Trophoblast cell (in vitro differentiated cells and primary cell): ENCODE measurements around the gene SRPK2.
"Not testable (repeated sequence)": the region's sequence is repeated elsewhere in the genome, so short reads cannot be mapped to it uniquely, and the experiment has no call there.

ENCODE experiments used
- DNase-seq, 2 donors: peaks; one replicate each; pipeline ENCODE4 v3.0.0-alpha.2; 2016
- H2AFZ ChIP-seq: 2 replicates; pipeline ENCODE4 v1.6.1; 2013; ENCODE audit warnings: low read length, moderate library complexity, mild to moderate bottlenecking; ENCODE audit not compliant: insufficient read depth, poor library complexity
- H2AK5ac ChIP-seq: 2 replicates; pipeline ENCODE4 v1.6.1; 2013; ENCODE audit warnings: mild to moderate bottlenecking, low read length
- H2BK120ac ChIP-seq: 2 replicates; pipeline ENCODE4 v1.6.1; 2013; ENCODE audit warnings: low read length, mild to moderate bottlenecking, moderate library complexity; ENCODE audit not compliant: insufficient read depth, poor library complexity
- H2BK12ac ChIP-seq: 2 replicates; pipeline ENCODE4 v1.6.1; 2013; ENCODE audit warnings: mild to moderate bottlenecking, low read length, moderate library complexity
- H2BK5ac ChIP-seq: 2 replicates; pipeline ENCODE4 v1.6.1; 2013; ENCODE audit warnings: low read length, low read depth, moderate library complexity, mild to moderate bottlenecking; ENCODE audit not compliant: poor library complexity
- H3K14ac ChIP-seq: 2 replicates; pipeline ENCODE4 v1.6.1; 2013; ENCODE audit warnings: mild to moderate bottlenecking, low read length
- H3K18ac ChIP-seq: 2 replicates; pipeline ENCODE4 v1.6.1; 2013; ENCODE audit warnings: mild to moderate bottlenecking, low read length
- H3K23ac ChIP-seq: 2 replicates; pipeline ENCODE4 v1.6.1; 2013; ENCODE audit warnings: low read length
- H3K27ac ChIP-seq: 2 replicates; pipeline ENCODE4 v1.5.1; 2013; ENCODE audit warnings: low read depth, mild to moderate bottlenecking, inconsistent platforms, low read length, moderate library complexity
- H3K27me3 ChIP-seq: 2 replicates; pipeline ENCODE4 v1.6.1; 2013; ENCODE audit warnings: inconsistent platforms, mild to moderate bottlenecking, low read length, moderate library complexity; ENCODE audit not compliant: insufficient read depth
- H3K36me3 ChIP-seq, 2 experiments: 1 replicate in 1 of 2; 2 replicates in 1 of 2; pipeline ENCODE4 v1.6.1; 2013; ENCODE audit warnings: low read length in 2 of 2, mild to moderate bottlenecking in 2 of 2, moderate library complexity in 1 of 2; ENCODE audit not compliant: insufficient read depth in 2 of 2, control insufficient read depth in 1 of 2
- H3K4ac ChIP-seq: 2 replicates; pipeline ENCODE4 v1.6.1; 2013; ENCODE audit warnings: low read depth, mild to moderate bottlenecking, low read length, moderate library complexity
- H3K4me1 ChIP-seq, 2 experiments: 1 replicate in 1 of 2; 2 replicates in 1 of 2; pipeline ENCODE4 v1.6.1; 2013; ENCODE audit warnings: low read length in 2 of 2, mild to moderate bottlenecking in 2 of 2, moderate library complexity in 1 of 2; ENCODE audit not compliant: insufficient read depth in 2 of 2, control insufficient read depth in 1 of 2
- H3K4me2 ChIP-seq: 2 replicates; pipeline ENCODE4 v1.6.1; 2013; ENCODE audit warnings: inconsistent platforms, mild to moderate bottlenecking, low read length, moderate library complexity
- H3K4me3 ChIP-seq: 2 replicates; pipeline ENCODE4 v1.5.1; 2013; ENCODE audit warnings: mild to moderate bottlenecking, low read depth, low read length, inconsistent platforms
- H3K79me1 ChIP-seq: one replicate; pipeline ENCODE4 v1.6.1; 2013; ENCODE audit warnings: low read length
- H3K79me2 ChIP-seq: 2 replicates; pipeline ENCODE4 v1.6.1; 2013; ENCODE audit warnings: low read length, mild to moderate bottlenecking; ENCODE audit not compliant: control insufficient read depth, insufficient read depth, poor library complexity
- H3K9ac ChIP-seq: 2 replicates; pipeline ENCODE4 v1.6.1; 2013; ENCODE audit warnings: mild to moderate bottlenecking, low read length
- H3K9me3 ChIP-seq: 2 replicates; pipeline ENCODE4 v1.6.1; 2013; ENCODE audit warnings: low read depth, mild to moderate bottlenecking, control low read depth, inconsistent platforms, low read length; ENCODE audit not compliant: insufficient read depth
- H4K12ac ChIP-seq: 2 replicates; pipeline ENCODE4 v1.6.1; 2013; ENCODE audit warnings: low read depth, mild to moderate bottlenecking, low read length, moderate library complexity
- H4K8ac ChIP-seq: 2 replicates; pipeline ENCODE4 v1.6.1; 2013; ENCODE audit warnings: low read depth, mild to moderate bottlenecking, low read length, moderate library complexity
- H4K91ac ChIP-seq: one replicate; pipeline ENCODE4 v1.6.1; 2013; ENCODE audit warnings: low read depth, mild to moderate bottlenecking, low read length, moderate library complexity
- WGBS: extraction: QIAGEN DNeasy Blood & Tissue Kit; methylation state at CpG from one replicate; pipeline ENCODE4 v1.1.7; 2013; ENCODE audit warnings: missing lambda C conversion rate; ENCODE audit not compliant: insufficient read length, insufficient coverage; ENCODE audit errors: extremely low coverage; 5-methylcytosine and 5-hydroxymethylcytosine counted together

SRPK2 gene

GRCh38 chr7:105363657-105364056 lies 25.1 kb downstream of the SRPK2 start:
- not testable (repeated sequence) for H2BK120ac ChIP-seq, H2AFZ ChIP-seq, H3K4me3 ChIP-seq, H4K8ac ChIP-seq, H4K91ac ChIP-seq, H3K9ac ChIP-seq, H3K79me1 ChIP-seq, H3K36me3 ChIP-seq, H3K27me3 ChIP-seq, H3K4me1 ChIP-seq, H3K23ac ChIP-seq, H3K18ac ChIP-seq, H3K4me2 ChIP-seq, H3K4ac ChIP-seq, H4K12ac ChIP-seq, H2AK5ac ChIP-seq, H3K9me3 ChIP-seq, H2BK12ac ChIP-seq, DNase-seq, H2BK5ac ChIP-seq, H3K14ac ChIP-seq, H3K79me2 ChIP-seq, H3K27ac ChIP-seq
- no CpG with 5 or more reads among the region's 6 CpGs for WGBS

- not testable (repeated sequence) for H3K4me1 ChIP-seq, H2BK120ac ChIP-seq, H3K36me3 ChIP-seq, H3K4me3 ChIP-seq, H3K23ac ChIP-seq, H3K4me2 ChIP-seq, H3K27ac ChIP-seq, H4K91ac ChIP-seq, H3K9ac ChIP-seq, H2AK5ac ChIP-seq, H3K18ac ChIP-seq, H3K27me3 ChIP-seq, H4K12ac ChIP-seq, H4K8ac ChIP-seq, H3K4ac ChIP-seq, H2BK5ac ChIP-seq, H2BK12ac ChIP-seq, H3K9me3 ChIP-seq, DNase-seq, H3K79me1 ChIP-seq, H3K14ac ChIP-seq, H2AFZ ChIP-seq, H3K79me2 ChIP-seq
- no CpG with 5 or more reads among the region's 5 CpGs for WGBS
These were observed 26.0 kb downstream of the SRPK2 start for GRCh38 chr7:105362685-105363084.

- H3K14ac ChIP-seq, H3K36me3 ChIP-seq, H3K27me3 ChIP-seq, H3K4me2 ChIP-seq, H3K79me2 ChIP-seq, H3K9ac ChIP-seq, H2AK5ac ChIP-seq, H3K79me1 ChIP-seq, H3K23ac ChIP-seq, H3K4ac ChIP-seq, H2BK12ac ChIP-seq, H4K91ac ChIP-seq, H4K12ac ChIP-seq, H3K4me1 ChIP-seq, H2AFZ ChIP-seq, DNase-seq, H3K18ac ChIP-seq, H3K4me3 ChIP-seq, H2BK120ac ChIP-seq, H4K8ac ChIP-seq, H3K9me3 ChIP-seq, H3K27ac ChIP-seq, H2BK5ac ChIP-seq: not testable (repeated sequence)
- WGBS = no CpG with 5 or more reads among the region's 8 CpGs
These were observed 26.7 kb downstream of the SRPK2 start for GRCh38 chr7:105361995-105362394.

GRCh38 chr7:105360149-105360548 lies 28.6 kb downstream of the SRPK2 start:
- H3K79me2 ChIP-seq, H3K27ac ChIP-seq, H3K79me1 ChIP-seq, H3K9me3 ChIP-seq, DNase-seq, H3K4me2 ChIP-seq, H4K8ac ChIP-seq, H3K9ac ChIP-seq, H2AFZ ChIP-seq, H3K36me3 ChIP-seq, H2BK120ac ChIP-seq, H4K12ac ChIP-seq, H2BK5ac ChIP-seq, H3K4me3 ChIP-seq, H2AK5ac ChIP-seq, H4K91ac ChIP-seq, H3K18ac ChIP-seq, H2BK12ac ChIP-seq, H3K14ac ChIP-seq, H3K4me1 ChIP-seq, H3K23ac ChIP-seq, H3K27me3 ChIP-seq, H3K4ac ChIP-seq: not testable (repeated sequence)
- whole genome bisulfite sequencing = no CpG with 5 or more reads among the region's 2 CpGs
